CD4-positive, alpha-beta T cell treated with Interleukin-15 for 1 hour (primary cell): ENCODE results near the gene PRSS56.

ENCODE experiments used
- DNase-seq: peaks from one replicate; pipeline ENCODE4 v3.0.0-alpha.2; 2020

Gene PRSS56

GRCh38 chr2:232502911-232503808 lies 17.0 kb upstream of the PRSS56 start:
- DNase-seq: peak; percentile 30

GRCh38 chr2:232503809-232504323 lies 16.3 kb upstream of the PRSS56 start:
- DNase-seq: no peak

GRCh38 chr2:232504438-232504837 lies 15.8 kb upstream of the PRSS56 start:
- DNase-seq: no peak

DNA sequence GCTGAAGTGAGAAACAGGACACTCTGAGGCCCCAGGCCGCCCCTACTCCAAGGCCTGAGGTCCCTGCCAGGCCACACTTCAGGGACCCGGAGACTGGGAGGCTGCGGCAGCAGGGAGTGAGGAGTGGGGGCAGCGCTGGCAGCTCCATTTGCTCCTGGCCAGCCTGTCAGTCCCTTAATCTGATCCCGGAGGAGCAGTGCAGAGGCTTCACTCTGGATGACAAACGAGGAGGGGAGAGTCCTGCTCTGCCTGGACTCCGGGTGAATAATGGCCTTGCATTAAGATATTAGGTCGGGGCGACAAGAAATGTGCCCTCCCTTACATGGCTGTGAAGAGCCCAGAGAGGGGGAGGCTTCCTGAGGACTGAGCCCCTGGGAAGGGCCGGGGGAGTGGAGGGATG lies 14.3 kb upstream of the PRSS56 start:
- DNase-seq: no peak

GRCh38 chr2:232506709-232507108 lies 13.5 kb upstream of the PRSS56 start:
- no peak for DNase-seq

GRCh38 chr2:232508251-232508650 lies 11.9 kb upstream of the PRSS56 start:
- no peak for DNase-seq

DNA sequence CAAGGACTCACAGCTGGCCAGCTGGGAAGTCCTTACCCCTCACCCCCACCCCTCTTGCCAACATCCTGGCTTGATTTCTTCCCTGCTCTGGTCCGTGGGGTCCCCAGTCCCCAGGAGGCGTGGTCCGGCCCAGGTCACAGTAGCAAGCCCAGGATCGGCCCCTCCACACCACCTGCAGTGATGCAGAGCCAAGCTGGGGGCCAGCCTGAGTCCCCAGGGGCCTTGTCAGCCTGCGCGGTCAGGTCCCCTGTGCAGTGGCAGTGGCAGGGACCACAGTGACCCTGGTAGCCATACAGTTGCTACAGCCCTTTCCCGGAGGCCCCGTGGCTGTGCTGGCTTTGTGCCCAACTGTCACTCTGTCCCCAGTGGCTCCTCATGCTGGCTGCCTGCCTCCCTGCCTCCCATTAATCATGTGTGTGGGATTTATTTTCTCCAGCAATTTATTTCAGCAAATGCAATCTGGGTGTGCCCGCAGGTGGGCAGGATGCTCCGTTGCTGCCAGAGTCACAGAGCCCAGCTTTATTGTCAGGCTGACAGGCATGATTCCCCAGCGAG lies 8.8 kb upstream of the PRSS56 start:
- DNase-seq: no peak

GRCh38 chr2:232512602-232513001 lies 7.6 kb upstream of the PRSS56 start:
- no peak for DNase-seq

- DNase-seq: no peak
Measured at GRCh38 chr2:232513353-232513752, 6.8 kb upstream of the PRSS56 start.

DNA sequence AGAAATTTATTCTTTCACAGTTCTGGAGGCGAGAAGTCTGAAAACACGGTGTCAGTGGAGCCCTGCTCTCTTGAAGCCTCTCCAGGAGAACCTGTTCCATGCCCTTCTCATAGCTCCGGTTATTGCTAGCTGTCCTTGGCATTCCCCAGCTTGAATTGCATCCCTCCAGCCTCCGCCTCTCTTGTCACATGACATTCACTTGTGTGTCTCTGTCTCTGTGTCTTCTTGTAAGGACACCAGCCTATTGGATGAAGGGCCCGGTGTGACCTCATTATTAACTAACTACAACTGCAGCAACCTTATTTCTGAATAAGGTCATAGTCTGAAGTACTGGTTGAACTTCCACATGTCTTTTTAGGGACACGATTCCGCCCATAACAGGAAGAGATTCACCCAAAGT lies 4.5 kb upstream of the PRSS56 start:
- DNase-seq: no peak

DNA sequence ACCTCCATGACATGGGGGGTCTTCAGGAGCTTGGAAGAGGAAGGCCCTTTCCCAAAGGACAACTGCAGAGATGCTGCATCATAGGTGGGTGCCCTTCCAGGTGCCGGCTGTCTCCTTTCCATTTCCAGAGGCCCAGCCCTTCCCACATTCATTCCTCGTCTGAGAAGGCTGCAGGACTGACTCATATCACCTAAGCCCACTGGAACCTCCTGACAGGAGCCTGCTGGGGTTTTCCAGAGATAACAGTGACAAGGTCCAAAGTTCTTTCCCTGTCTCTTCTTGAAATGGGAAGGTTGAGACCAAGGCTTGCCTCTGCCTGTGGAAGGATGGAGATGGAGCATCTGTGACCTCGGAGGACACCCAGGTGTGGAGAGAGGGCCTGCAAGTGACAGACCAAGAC lies 3.6 kb upstream of the PRSS56 start:
- DNase-seq: no peak

DNA sequence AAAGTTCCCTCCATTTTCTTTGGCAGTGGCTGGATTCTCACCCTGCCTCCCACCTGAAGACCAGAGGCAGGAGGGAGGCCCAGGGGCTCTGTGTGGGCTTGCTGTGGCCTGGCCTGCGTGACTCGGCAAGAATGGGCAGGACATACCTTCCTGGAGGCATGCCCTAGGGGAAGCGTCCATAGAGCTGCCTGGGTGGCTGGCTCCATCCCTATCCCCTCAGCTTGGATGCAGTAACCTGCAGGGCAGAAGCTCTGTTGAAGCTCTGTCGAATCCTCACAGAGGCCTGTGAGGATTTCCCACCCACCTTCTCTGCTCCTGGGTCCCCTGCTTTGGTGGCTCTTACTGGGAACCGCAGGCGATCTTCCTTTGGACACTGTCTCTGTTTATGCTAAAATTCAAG lies 1.3 kb upstream of the PRSS56 start:
- DNase-seq: no peak

DNA sequence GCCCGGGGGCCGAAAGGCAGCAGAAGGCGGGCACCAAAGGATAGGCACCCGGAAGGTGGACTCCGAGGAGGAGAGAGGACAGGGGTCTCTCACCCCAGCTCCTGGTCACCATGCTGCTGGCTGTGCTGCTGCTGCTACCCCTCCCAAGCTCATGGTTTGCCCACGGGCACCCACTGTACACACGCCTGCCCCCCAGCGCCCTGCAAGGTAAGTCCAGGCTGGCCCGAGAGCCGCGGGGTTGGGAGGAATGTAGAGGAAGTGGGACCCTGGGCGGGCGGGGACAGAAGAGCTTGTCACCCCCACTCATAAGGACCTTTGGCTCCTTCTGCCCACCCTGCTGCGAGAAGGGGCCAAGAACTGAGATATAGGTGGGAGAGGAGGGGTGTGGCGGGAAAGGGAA lies 301 bp downstream of the PRSS56 start:
- no peak for DNase-seq

- no peak for DNase-seq
Measured at GRCh38 chr2:232521098-232521497, 910 bp downstream of the PRSS56 start.

- DNase-seq: peak; percentile 35
Measured at GRCh38 chr2:232521959-232522622, 1.9 kb downstream of the PRSS56 start.

DNA sequence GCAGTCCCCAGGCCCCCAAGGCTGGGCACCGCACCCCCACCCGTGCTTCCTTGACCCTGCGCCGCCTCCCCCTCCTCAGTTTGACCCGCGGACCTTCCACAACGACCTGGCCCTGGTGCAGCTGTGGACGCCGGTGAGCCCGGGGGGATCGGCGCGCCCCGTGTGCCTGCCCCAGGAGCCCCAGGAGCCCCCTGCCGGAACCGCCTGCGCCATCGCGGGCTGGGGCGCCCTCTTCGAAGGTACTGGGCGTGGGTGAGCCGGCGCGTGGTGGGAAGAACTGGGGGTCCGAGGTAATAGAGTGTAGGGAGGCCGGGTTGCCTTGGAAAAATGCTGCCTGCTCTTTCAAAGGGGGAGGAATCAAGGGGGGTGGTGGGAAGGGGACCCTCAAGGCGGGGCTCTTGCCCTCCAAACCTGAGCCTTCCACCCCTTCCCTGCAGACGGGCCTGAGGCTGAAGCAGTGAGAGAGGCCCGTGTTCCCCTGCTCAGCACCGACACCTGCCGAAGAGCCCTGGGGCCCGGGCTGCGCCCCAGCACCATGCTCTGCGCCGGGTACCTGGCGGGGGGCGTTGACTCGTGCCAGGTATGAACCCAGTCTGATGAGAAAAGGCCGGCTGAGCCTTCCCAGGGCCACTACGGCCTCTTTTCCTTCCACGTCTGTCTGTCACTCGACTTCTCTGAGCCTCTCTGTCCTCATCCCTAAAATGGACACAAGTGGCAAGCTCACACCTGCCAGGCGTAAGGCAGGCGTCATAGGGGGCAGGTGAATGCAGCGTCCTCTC lies 2.6 kb downstream of the PRSS56 start:
- no peak for DNase-seq

DNA sequence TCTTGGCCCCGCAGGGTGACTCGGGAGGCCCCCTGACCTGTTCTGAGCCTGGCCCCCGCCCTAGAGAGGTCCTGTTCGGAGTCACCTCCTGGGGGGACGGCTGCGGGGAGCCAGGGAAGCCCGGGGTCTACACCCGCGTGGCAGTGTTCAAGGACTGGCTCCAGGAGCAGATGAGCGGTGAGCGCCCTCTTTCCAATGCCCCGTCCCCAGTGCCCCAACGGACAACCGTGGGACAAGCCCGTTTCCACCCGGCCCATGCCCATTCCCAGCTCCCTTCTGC lies 3.2 kb downstream of the PRSS56 start:
- DNase-seq: no peak

GRCh38 chr2:232523682-232524597 lies 3.8 kb downstream of the PRSS56 start:
- DNase-seq: no peak

- DNase-seq: no peak
Measured at GRCh38 chr2:232524771-232525170, 4.6 kb downstream of the PRSS56 start.

- no peak for DNase-seq
Measured at GRCh38 chr2:232525199-232525598, 5.0 kb downstream of the PRSS56 start.

DNA sequence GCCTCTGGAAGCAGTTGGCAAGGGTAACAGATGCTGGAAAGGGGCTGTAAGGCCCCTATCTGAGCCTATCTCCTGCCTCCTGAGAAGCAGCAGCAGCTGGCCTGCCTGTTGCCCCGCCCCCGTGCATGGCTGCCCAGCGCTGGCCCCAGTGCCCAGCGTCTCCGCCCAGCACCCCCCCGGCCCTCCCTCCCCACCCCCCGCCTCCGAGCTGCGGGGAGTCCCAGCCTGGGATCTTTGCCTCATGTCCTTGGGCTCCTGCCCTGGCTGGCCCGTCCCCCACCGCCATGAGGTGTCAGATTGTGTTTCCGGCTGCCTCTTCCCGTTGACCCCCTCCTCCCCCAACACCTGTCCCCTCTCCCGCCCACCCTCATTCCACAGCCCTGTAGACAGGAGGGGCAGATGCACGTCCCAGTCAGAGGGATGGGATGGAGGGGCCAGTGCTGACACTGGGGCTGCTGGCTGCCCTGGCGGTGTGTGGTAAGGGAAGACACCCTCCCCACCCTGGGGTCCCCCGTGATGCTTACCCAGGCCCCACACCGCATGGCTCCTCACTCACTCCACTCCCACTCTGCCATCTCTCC lies 5.7 kb downstream of the PRSS56 start, which contains the start of gene CHRND:
Gene CHRND, plus strand, starts transcription at position 370 of the 581 bp plus-strand sequence. Its CDS starts 56 bp downstream, at position 426.
- no peak for DNase-seq
